Tongue (tissue), 3 donors: ENCODE data around the gene PARP9. TPM values are rescaled to one million over a fixed set of nuclear protein-coding genes. Genes with fewer than 3 reads are reported as not detected.

Source experiments
- DNase-seq: peaks from one replicate; pipeline ENCODE4 v3.0.0-alpha.2; 2015
- small RNA-seq: library from RNA; depleted of rRNA; stranded (forward); fragments of <200 nt; gene quantifications from one replicate; pipeline ENCODE3, GENCODE V24; 2014; ENCODE audit warnings: low replicate concordance
- total RNA-seq: library from RNA; depleted of rRNA; stranded (reverse); fragments of >200 nt; gene quantifications from one replicate; pipeline ENCODE4 v1.2.3, GENCODE V29; 2014

The PARP9 gene
- total RNA-seq, 1 donor from 2014 or later = 20.4 TPM

GRCh38 chr3:122484985-122485384 lies 79.1 kb downstream of the PARP9 start:
- DNase-seq = no peak

GRCh38 chr3:122481390-122481789 lies 82.7 kb downstream of the PARP9 start:
- no peak for DNase-seq

Small RNAs within 50 kb of the gene (small RNA-seq; reads per million reads assigned to genes)
- not detected for gene AC096861.1

Other genes with a start within 250 kb of the PARP9 start
- gene CSTA, start 239.1 kb downstream of the PARP9 start, total RNA-seq = 17.0 TPM
- gene MIX23, start 181.1 kb downstream of the PARP9 start, total RNA-seq = 19.7 TPM
- 19.1 TPM for gene FAM162A, start 180.1 kb downstream of the PARP9 start, total RNA-seq
- 5.0 TPM for gene WDR5B, start 148.2 kb downstream of the PARP9 start, total RNA-seq
- gene KPNA1, start 49.4 kb downstream of the PARP9 start, total RNA-seq = 42.6 TPM
- 14.5 TPM for gene DTX3L, start within 50 bp of the PARP9 start, total RNA-seq
- 1.1 TPM for gene PARP15, start 13.3 kb upstream of the PARP9 start, total RNA-seq
- gene PARP14, start 116.5 kb upstream of the PARP9 start, total RNA-seq = 34.7 TPM
- 5.4 TPM for gene HSPBAP1, start 229.5 kb upstream of the PARP9 start, total RNA-seq
- 21.4 TPM for gene SLC49A4, start 230.8 kb upstream of the PARP9 start, total RNA-seq